HG03432 (cell line): ENCODE measurements around the gene CTDSPL2.
A peak's percentile ranks its signal among the peaks of the same experiment; 100 is the strongest.
"Not testable (repeated sequence)": the region's sequence is repeated elsewhere in the genome, so short reads cannot be mapped to it uniquely, and the experiment has no call there.

Experiments
- ATAC-seq: cut with Tn5 transposase; IDR thresholded peaks from one replicate; pipeline ENCODE4 v1.9.1; 2021; ENCODE audit warnings: mild to moderate bottlenecking, moderate library complexity; ENCODE audit not compliant: unreplicated experiment

Gene CTDSPL2

GRCh38 chr15:44426975-44427755 is at the start of gene CTDSPL2:
Gene CTDSPL2, plus strand, starts transcription at chr15:44427629. Its CDS starts 31,386 bp downstream, at chr15:44459015.
- ATAC-seq = peak; percentile 94

GRCh38 chr15:44381236-44381635 is 46.2 kb upstream of the CTDSPL2 start:
- no peak for ATAC-seq

GRCh38 chr15:44385344-44385942 is 42.0 kb upstream of the CTDSPL2 start:
- peak; percentile 52 for ATAC-seq

GRCh38 chr15:44394062-44394461 is 33.4 kb upstream of the CTDSPL2 start:
- ATAC-seq = no peak

GRCh38 chr15:44394562-44394961 is 32.9 kb upstream of the CTDSPL2 start:
- ATAC-seq = no peak

GRCh38 chr15:44397869-44398268 is 29.6 kb upstream of the CTDSPL2 start:
- no peak for ATAC-seq

- no peak for ATAC-seq
Observed at GRCh38 chr15:44414001-44414400, 13.4 kb upstream of the CTDSPL2 start.

- ATAC-seq = peak; percentile 26
Observed at GRCh38 chr15:44427756-44428724, 611 bp downstream of the CTDSPL2 start.

- no peak for ATAC-seq
Observed at GRCh38 chr15:44435893-44436667, 8.7 kb downstream of the CTDSPL2 start.

- ATAC-seq = no peak
Observed at GRCh38 chr15:44438402-44438801, 11.0 kb downstream of the CTDSPL2 start.

- ATAC-seq = no peak
Observed at GRCh38 chr15:44441095-44441501, 13.7 kb downstream of the CTDSPL2 start.

GRCh38 chr15:44443515-44443914 is 16.1 kb downstream of the CTDSPL2 start:
- no peak for ATAC-seq

- no peak for ATAC-seq
Observed at GRCh38 chr15:44447772-44448376, 20.4 kb downstream of the CTDSPL2 start.

GRCh38 chr15:44450172-44450571 is 22.7 kb downstream of the CTDSPL2 start:
- ATAC-seq = no peak

GRCh38 chr15:44453578-44454283 is 26.3 kb downstream of the CTDSPL2 start:
- not testable (repeated sequence) for ATAC-seq

- no peak for ATAC-seq
Observed at GRCh38 chr15:44458429-44458828, 31.0 kb downstream of the CTDSPL2 start.

- ATAC-seq = no peak
Observed at GRCh38 chr15:44468709-44469385, 41.4 kb downstream of the CTDSPL2 start.

GRCh38 chr15:44471885-44472455 is 44.5 kb downstream of the CTDSPL2 start:
- ATAC-seq = no peak

- ATAC-seq = no peak
Observed at GRCh38 chr15:44479343-44479742, 51.9 kb downstream of the CTDSPL2 start.
